Measurements from ENCODE around the gene FBN2. TPM values are rescaled to one million over a fixed set of nuclear protein-coding genes. Genes with fewer than 3 reads are reported as not detected.

The FBN2 gene
- total RNA-seq, 1 experiment from 2014 or later, result 0.08 TPM

DNA sequence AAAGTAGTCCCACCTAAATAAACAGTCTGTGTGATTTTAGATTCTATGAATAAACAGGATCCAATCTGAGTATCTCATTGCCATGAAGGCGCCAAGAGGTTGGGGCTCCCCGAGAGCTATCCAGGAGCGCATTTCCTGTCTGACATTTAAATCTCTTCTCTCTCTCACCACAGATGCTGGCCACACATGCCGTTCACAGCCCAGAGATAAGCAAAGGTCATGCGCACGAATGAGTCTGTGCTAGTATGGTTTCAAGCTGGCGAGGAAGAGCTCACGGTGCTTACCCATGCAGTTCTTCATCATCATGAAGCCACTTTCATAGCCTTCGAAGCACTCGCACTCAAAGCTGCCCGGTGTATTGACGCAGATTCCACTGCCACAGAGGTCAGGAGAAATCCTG lies 199.4 kb downstream of the FBN2 start:
- H3K4me1 ChIP-seq (ENCODE audit: control insufficient read depth, insufficient read depth, low read length), result no peaks in the 10 kb centered on the region
- no peak overlapping the region for H3K27ac ChIP-seq (ENCODE audit: low read length)
- no peak overlapping the region for H3K4me3 ChIP-seq (ENCODE audit: low read depth in 2 of 2, low read length in 2 of 2)
- DNase-seq (ENCODE audit: low read depth, low spot score) (no peak), ATAC-seq (no peak)
- no peaks in the 10 kb centered on the region for H3K9me3 ChIP-seq (ENCODE audit: control insufficient read depth, insufficient read depth, low read depth, low read length)
- ChIA-PET CTCF (no interaction called here), POLR2A (no interaction called here)
- no peaks in the 10 kb centered on the region for H3K36me3 ChIP-seq (ENCODE audit: control insufficient read depth, insufficient read depth, low read length)
- peaks cover 2% of the 10 kb centered on the region; the same call in 1 of the 2 replicates for H3K27me3 ChIP-seq (ENCODE audit: control insufficient read depth, insufficient read depth, low read length)
- in situ Hi-C loops (cut with HindIII; ENCODE audit: low pct_unique_long_range_greater_than_20kb, low sequenced_read_pairs), result no loop called here
- TF ChIP-seq, protein P1, sequence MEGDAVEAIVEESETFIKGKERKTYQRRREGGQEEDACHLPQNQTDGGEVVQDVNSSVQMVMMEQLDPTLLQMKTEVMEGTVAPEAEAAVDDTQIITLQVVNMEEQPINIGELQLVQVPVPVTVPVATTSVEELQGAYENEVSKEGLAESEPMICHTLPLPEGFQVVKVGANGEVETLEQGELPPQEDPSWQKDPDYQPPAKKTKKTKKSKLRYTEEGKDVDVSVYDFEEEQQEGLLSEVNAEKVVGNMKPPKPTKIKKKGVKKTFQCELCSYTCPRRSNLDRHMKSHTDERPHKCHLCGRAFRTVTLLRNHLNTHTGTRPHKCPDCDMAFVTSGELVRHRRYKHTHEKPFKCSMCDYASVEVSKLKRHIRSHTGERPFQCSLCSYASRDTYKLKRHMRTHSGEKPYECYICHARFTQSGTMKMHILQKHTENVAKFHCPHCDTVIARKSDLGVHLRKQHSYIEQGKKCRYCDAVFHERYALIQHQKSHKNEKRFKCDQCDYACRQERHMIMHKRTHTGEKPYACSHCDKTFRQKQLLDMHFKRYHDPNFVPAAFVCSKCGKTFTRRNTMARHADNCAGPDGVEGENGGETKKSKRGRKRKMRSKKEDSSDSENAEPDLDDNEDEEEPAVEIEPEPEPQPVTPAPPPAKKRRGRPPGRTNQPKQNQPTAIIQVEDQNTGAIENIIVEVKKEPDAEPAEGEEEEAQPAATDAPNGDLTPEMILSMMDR (IDR thresholded peaks at IDR 0.05), result no peak
- TF ChIP-seq TCF7L2 (IDR thresholded peaks at IDR 0.05; ENCODE audit: low read depth, low read length), result no peak
- no peak for TF ChIP-seq SIN3A (IDR thresholded peaks at IDR 0.05; ENCODE audit: borderline replicate concordance, insufficient read depth, low read depth, low read length)
- TF ChIP-seq, protein P2, sequence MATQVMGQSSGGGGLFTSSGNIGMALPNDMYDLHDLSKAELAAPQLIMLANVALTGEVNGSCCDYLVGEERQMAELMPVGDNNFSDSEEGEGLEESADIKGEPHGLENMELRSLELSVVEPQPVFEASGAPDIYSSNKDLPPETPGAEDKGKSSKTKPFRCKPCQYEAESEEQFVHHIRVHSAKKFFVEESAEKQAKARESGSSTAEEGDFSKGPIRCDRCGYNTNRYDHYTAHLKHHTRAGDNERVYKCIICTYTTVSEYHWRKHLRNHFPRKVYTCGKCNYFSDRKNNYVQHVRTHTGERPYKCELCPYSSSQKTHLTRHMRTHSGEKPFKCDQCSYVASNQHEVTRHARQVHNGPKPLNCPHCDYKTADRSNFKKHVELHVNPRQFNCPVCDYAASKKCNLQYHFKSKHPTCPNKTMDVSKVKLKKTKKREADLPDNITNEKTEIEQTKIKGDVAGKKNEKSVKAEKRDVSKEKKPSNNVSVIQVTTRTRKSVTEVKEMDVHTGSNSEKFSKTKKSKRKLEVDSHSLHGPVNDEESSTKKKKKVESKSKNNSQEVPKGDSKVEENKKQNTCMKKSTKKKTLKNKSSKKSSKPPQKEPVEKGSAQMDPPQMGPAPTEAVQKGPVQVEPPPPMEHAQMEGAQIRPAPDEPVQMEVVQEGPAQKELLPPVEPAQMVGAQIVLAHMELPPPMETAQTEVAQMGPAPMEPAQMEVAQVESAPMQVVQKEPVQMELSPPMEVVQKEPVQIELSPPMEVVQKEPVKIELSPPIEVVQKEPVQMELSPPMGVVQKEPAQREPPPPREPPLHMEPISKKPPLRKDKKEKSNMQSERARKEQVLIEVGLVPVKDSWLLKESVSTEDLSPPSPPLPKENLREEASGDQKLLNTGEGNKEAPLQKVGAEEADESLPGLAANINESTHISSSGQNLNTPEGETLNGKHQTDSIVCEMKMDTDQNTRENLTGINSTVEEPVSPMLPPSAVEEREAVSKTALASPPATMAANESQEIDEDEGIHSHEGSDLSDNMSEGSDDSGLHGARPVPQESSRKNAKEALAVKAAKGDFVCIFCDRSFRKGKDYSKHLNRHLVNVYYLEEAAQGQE (IDR thresholded peaks at IDR 0.05; ENCODE audit: insufficient read depth in 1 of 2, low read depth in 2 of 2, low read length in 1 of 2), result no peak
- no peak for TF ChIP-seq POLR2AphosphoS5 (IDR thresholded peaks at IDR 0.05; ENCODE audit: low read depth, low read length)
- BruUV-seq (replicated peaks), result no TSS peak
- intact Hi-C loops (cut with micrococcal nuclease; ENCODE audit: unreplicated experiment), result no loop called here

DNA sequence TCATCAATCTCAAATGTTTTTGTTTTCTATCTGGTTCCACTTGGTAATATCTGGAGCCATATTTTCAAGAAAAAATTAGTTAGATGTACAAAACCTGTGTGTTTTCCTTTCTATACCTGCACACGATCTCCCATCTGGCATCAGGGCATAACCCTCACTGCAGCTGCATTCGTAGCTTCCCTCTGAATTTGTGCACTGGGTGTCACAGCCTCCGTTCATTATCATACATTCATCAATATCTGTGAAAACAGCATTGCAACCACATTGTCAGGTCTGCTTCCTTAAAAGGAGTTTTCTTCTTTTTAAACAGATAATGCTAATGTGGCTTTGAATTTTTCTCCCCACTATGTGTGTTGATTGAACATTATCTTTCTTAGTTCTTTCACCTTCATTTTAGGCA lies 202.7 kb downstream of the FBN2 start:
- no TSS peak for BruUV-seq (replicated peaks)
- Histone ChIP-seq H3K9me3 (ENCODE audit: control insufficient read depth, insufficient read depth, low read depth, low read length) (no peaks in the 10 kb centered on the region), H3K27ac (ENCODE audit: low read length) (no peak overlapping the region), H3K4me1 (ENCODE audit: control insufficient read depth, insufficient read depth, low read length) (no peaks in the 10 kb centered on the region), H3K36me3 (ENCODE audit: control insufficient read depth, insufficient read depth, low read length) (no peaks in the 10 kb centered on the region), H3K4me3 (ENCODE audit: low read depth in 2 of 2, low read length in 2 of 2) (no peak overlapping the region), H3K27me3 (ENCODE audit: control insufficient read depth, insufficient read depth, low read length) (no peaks in the 10 kb centered on the region)
- in situ Hi-C loops (cut with HindIII; ENCODE audit: low pct_unique_long_range_greater_than_20kb, low sequenced_read_pairs), result no loop called here
- POLR2A ChIA-PET, result no interaction called here
- CTCF ChIA-PET, result no interaction called here
- ATAC-seq (no peak), DNase-seq (ENCODE audit: low read depth, low spot score) (no peak)
- intact Hi-C loops (cut with micrococcal nuclease; ENCODE audit: unreplicated experiment), result no loop called here
- TF ChIP-seq, protein P2 (IDR thresholded peaks at IDR 0.05; ENCODE audit: insufficient read depth in 1 of 2, low read depth in 2 of 2, low read length in 1 of 2), result no peak
- TF ChIP-seq SIN3A (IDR thresholded peaks at IDR 0.05; ENCODE audit: borderline replicate concordance, insufficient read depth, low read depth, low read length) (no peak), TCF7L2 (IDR thresholded peaks at IDR 0.05; ENCODE audit: low read depth, low read length) (no peak)
- TF ChIP-seq, protein P1 (IDR thresholded peaks at IDR 0.05), result no peak
